Right ventricle myocardium inferior (tissue), 1 donor: ENCODE data around the gene CEP41. TPM values are rescaled to one million over a fixed set of nuclear protein-coding genes. Genes with fewer than 3 reads are reported as not detected.

ENCODE experiments used
- ATAC-seq: fragments of 200-7000 bp; cut with Tn5 transposase; one replicate; pipeline ENCODE4 v1.9.1; 2020; ENCODE audit warnings: mild to moderate bottlenecking, moderate library complexity
- DNase-seq: peaks from one replicate; pipeline ENCODE4 v3.0.0; 2021; ENCODE audit errors: missing footprints
- intact Hi-C: fragments of 100-400 bp; cut with DNase I; formaldehyde crosslinking; loops from one replicate; pipeline ENCODE4 v1.11.0; 2022
- long read RNA-seq: library from polyadenylated mRNA; unstranded; transcript quantifications from one replicate; pipeline ENCODE4 v2.0.0, GENCODE V29; 2021
- total RNA-seq: library from RNA; stranded (reverse); fragmentation: NEBNext Ultra II Directional; extraction: Animal tissue kit (Norgen Biotek cat#: 25700); gene quantifications from one replicate; pipeline ENCODE4 v1.2.1, GENCODE V29; 2021
- donor health status: DM: no; HTN: yes; CAD: no; lungs with severe emphysema.

CEP41 gene
- 3.8 TPM for total RNA-seq
- long read RNA-seq, result 0 reads

GRCh38 chr7:130440527-130441365 lies at the start of gene CEP41:
Gene CEP41 (minus strand): TSS chr7:130441016. CDS start chr7:130440966, 50 bp downstream.
- DNase-seq (peak; percentile 98), ATAC-seq (peak; percentile 98)
- intact Hi-C loops, result loop anchor here (5.0 kb wide), 1 partner anchor 233 kb away; the partner anchor contains the start of genes SSMEM1 and TMEM209

- intact Hi-C loops, result loop anchor here (10.0 kb wide), 1 partner anchor 136 kb away; no protein-coding TSS in a partner anchor
- ATAC-seq (no peak), DNase-seq (no peak)
These were observed 49.5 kb upstream of the CEP41 start for GRCh38 chr7:130490311-130490791.

- ATAC-seq (no peak), DNase-seq (no peak)
- intact Hi-C loops, result loop anchor here (5.0 kb wide), 2 partner anchors 212 to 233 kb away; no protein-coding TSS in a partner anchor
These were observed 48.5 kb upstream of the CEP41 start for GRCh38 chr7:130489140-130489983.

- intact Hi-C loops, result loop anchor here (5.0 kb wide), 2 partner anchors 211 to 234 kb away; no protein-coding TSS in a partner anchor
- DNase-seq, result no peak
- ATAC-seq, result no peak
These were observed 47.8 kb upstream of the CEP41 start for GRCh38 chr7:130488392-130489139.

- DNase-seq, result no peak
- ATAC-seq, result no peak
- intact Hi-C loops, result loop anchor here (5.0 kb wide), 2 partner anchors 210 to 235 kb away; no protein-coding TSS in a partner anchor
These were observed 46.2 kb upstream of the CEP41 start for GRCh38 chr7:130486954-130487436.

GRCh38 chr7:130486114-130486953 lies 45.5 kb upstream of the CEP41 start:
- peak; percentile 62 for ATAC-seq
- DNase-seq, result peak; percentile 79
- intact Hi-C loops, result loop anchor here (5.0 kb wide), 2 partner anchors 209 to 236 kb away; no protein-coding TSS in a partner anchor

- ATAC-seq (no peak), DNase-seq (no peak)
- intact Hi-C loops, result loop anchor here (5.0 kb wide), 2 partner anchors 208 to 237 kb away; no protein-coding TSS in a partner anchor
These were observed 44.9 kb upstream of the CEP41 start for GRCh38 chr7:130485734-130486113.

- intact Hi-C loops, result no loop called here
- DNase-seq (no peak), ATAC-seq (no peak)
These were observed 42.2 kb upstream of the CEP41 start for GRCh38 chr7:130483031-130483430.

- intact Hi-C loops, result no loop called here
- ATAC-seq (no peak), DNase-seq (no peak)
These were observed 41.1 kb upstream of the CEP41 start for GRCh38 chr7:130481898-130482297.

- intact Hi-C loops, result no loop called here
- no peak for DNase-seq
- no peak for ATAC-seq
These were observed 39.0 kb upstream of the CEP41 start for GRCh38 chr7:130479716-130480400.

GRCh38 chr7:130478991-130479390 lies 38.2 kb upstream of the CEP41 start:
- intact Hi-C loops, result no loop called here
- ATAC-seq (no peak), DNase-seq (no peak)

- DNase-seq, result no peak
- intact Hi-C loops, result no loop called here
- ATAC-seq, result no peak
These were observed 35.7 kb upstream of the CEP41 start for GRCh38 chr7:130476297-130477150.

GRCh38 chr7:130475776-130476175 lies 35.0 kb upstream of the CEP41 start:
- ATAC-seq (no peak), DNase-seq (no peak)
- intact Hi-C loops, result no loop called here

GRCh38 chr7:130473876-130474275 lies 33.1 kb upstream of the CEP41 start:
- intact Hi-C loops, result no loop called here
- DNase-seq (no peak), ATAC-seq (no peak)

GRCh38 chr7:130473289-130473688 lies 32.5 kb upstream of the CEP41 start:
- DNase-seq (no peak), ATAC-seq (no peak)
- intact Hi-C loops, result no loop called here

- intact Hi-C loops, result no loop called here
- no peak for DNase-seq
- no peak for ATAC-seq
These were observed 31.2 kb upstream of the CEP41 start for GRCh38 chr7:130471974-130472373.
